Measurements from ENCODE around the gene C10orf67. TPM values are rescaled to one million over a fixed set of nuclear protein-coding genes. Genes with fewer than 3 reads are reported as not detected.

The C10orf67 gene
- total RNA-seq, 1 experiment from 2014 or later = 0.15 TPM

DNA sequence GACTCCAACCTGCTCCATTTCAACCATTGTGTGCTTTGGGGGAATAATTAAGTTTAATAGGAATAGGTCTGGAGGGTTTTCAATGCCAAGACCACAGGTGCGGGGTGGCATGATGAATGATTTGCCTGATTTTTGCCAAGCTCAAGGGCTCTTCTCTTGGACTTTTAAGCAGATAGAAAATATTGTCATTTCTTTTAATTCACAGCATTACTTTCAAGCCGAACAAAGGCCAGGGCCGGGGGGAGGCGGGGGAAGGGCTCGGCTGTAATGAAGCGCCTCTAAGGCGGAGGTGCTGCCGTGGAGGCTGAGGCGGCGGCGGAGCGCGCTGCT is 146.0 kb downstream of the C10orf67 start:
- Histone ChIP-seq H3K9me3 (ENCODE audit: low read length) (no peaks in the 10 kb centered on the region), H3K9ac (ENCODE audit: low read length) (no peak overlapping the region), H3K4me1 (ENCODE audit: insufficient read depth, low read length) (no peaks in the 10 kb centered on the region), H3K36me3 (ENCODE audit: low read depth, low read length) (no peaks in the 10 kb centered on the region), H3K9me2 (replicated peaks; ENCODE audit: low read length) (no peaks in the 10 kb centered on the region), H3K27me3 (ENCODE audit: low read length) (peaks cover 75% of the 10 kb centered on the region), H3K27ac (ENCODE audit: low read length) (no peak overlapping the region), H3K4me3 (ENCODE audit: low read length) (no peak overlapping the region), H4K20me1 (ENCODE audit: low read length) (no peaks in the 10 kb centered on the region), H3F3A (ENCODE audit: low read length, unreplicated experiment) (no peaks in the 10 kb centered on the region), H3K79me2 (ENCODE audit: low read length) (no peaks in the 10 kb centered on the region), H3K4me2 (ENCODE audit: low read length) (no peak overlapping the region), H2AFZ (ENCODE audit: low read length) (no peak overlapping the region)
- ChIA-PET CTCF (interaction anchor here (0.7 kb wide), 1 partner anchor 37 kb away, joined by 3 read pairs; no protein-coding TSS in a partner anchor), POLR2A (ENCODE audit: unreplicated experiment) (no interaction called here)
- intact Hi-C loops (cut with micrococcal nuclease) = no loop called here
- BruUV-seq (replicated peaks) = no TSS peak
- ATAC-seq = no peak
- TF ChIP-seq CTCF (conservative IDR thresholded peaks at IDR 0.05; ENCODE audit: low read depth, low read length) = no peak
- no peak for DNase-seq

DNA sequence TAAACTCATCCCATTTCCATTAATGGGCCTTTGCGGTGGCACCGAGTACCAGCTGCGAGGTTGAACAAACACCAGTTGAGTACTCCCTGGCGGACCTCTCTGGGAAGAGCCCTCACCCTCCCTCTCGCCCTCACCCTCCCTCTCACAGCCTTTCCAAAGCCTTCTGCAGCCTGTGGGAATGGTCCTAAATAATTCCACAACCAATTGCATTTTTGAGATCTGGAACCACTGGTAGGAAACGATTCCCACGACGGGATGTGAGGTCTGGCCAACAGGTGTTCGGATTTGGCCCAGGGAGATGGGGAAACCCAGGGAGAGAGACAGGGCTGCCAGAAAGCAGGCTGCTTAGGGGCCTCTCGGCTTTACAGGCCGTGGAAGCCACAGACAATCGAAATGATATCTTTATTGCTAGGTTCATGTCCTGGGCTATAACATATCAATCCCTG is 147.2 kb downstream of the C10orf67 start:
- H3K36me3 ChIP-seq (ENCODE audit: low read depth, low read length) = no peaks in the 10 kb centered on the region
- H3K4me1 ChIP-seq (ENCODE audit: insufficient read depth, low read length) = no peaks in the 10 kb centered on the region
- ATAC-seq (no peak), DNase-seq (no peak)
- intact Hi-C loops (cut with micrococcal nuclease) = no loop called here
- no peaks in the 10 kb centered on the region for H3K79me2 ChIP-seq (ENCODE audit: low read length)
- CTCF ChIA-PET = no interaction called here
- BruUV-seq (replicated peaks) = no TSS peak
- no peaks in the 10 kb centered on the region for H3K9me3 ChIP-seq (ENCODE audit: low read length)
- H3K27ac ChIP-seq (ENCODE audit: low read length) = no peak overlapping the region
- no peak overlapping the region for H2AFZ ChIP-seq (ENCODE audit: low read length)
- H3F3A ChIP-seq (ENCODE audit: low read length, unreplicated experiment) = no peaks in the 10 kb centered on the region
- H3K9ac ChIP-seq (ENCODE audit: low read length) = no peak overlapping the region
- TF ChIP-seq CTCF (conservative IDR thresholded peaks at IDR 0.05; ENCODE audit: low read depth, low read length) = no peak
- TF ChIP-seq EZH2 (IDR thresholded peaks at IDR 0.05; ENCODE audit: low read length, unreplicated experiment) = no peak
- no peak for TF ChIP-seq EZH2phosphoT487 (IDR thresholded peaks at IDR 0.05; ENCODE audit: borderline replicate concordance, low read length)
- no peaks in the 10 kb centered on the region for H3K9me2 ChIP-seq (replicated peaks; ENCODE audit: low read length)
- H3K4me3 ChIP-seq (ENCODE audit: low read length) = no peak overlapping the region
- POLR2A ChIA-PET (ENCODE audit: unreplicated experiment) = no interaction called here
- no peaks in the 10 kb centered on the region for H4K20me1 ChIP-seq (ENCODE audit: low read length)
- H3K4me2 ChIP-seq (ENCODE audit: low read length) = no peak overlapping the region
- H3K27me3 ChIP-seq (ENCODE audit: low read length) = peaks cover 63% of the 10 kb centered on the region

- peaks cover 58% of the 10 kb centered on the region for H3K27me3 ChIP-seq (ENCODE audit: low read length)
- BruUV-seq (replicated peaks) = no TSS peak
- no peaks in the 10 kb centered on the region for H4K20me1 ChIP-seq (ENCODE audit: low read length)
- no peaks in the 10 kb centered on the region for H3K79me2 ChIP-seq (ENCODE audit: low read length)
- H3K4me1 ChIP-seq (ENCODE audit: insufficient read depth, low read length) = no peaks in the 10 kb centered on the region
- no peak for ATAC-seq
- no peak overlapping the region for H3K4me3 ChIP-seq (ENCODE audit: low read length)
- H3K9me2 ChIP-seq (replicated peaks; ENCODE audit: low read length) = no peaks in the 10 kb centered on the region
- H3K9ac ChIP-seq (ENCODE audit: low read length) = no peak overlapping the region
- no peaks in the 10 kb centered on the region for H3F3A ChIP-seq (ENCODE audit: low read length, unreplicated experiment)
- intact Hi-C loops (cut with micrococcal nuclease) = no loop called here
- TF ChIP-seq CTCF (conservative IDR thresholded peaks at IDR 0.05; ENCODE audit: low read depth, low read length) = no peak
- TF ChIP-seq EZH2phosphoT487 (IDR thresholded peaks at IDR 0.05; ENCODE audit: borderline replicate concordance, low read length) = no peak
- TF ChIP-seq EZH2 (IDR thresholded peaks at IDR 0.05; ENCODE audit: low read length, unreplicated experiment) = no peak
- H2AFZ ChIP-seq (ENCODE audit: low read length) = no peak overlapping the region
- CTCF ChIA-PET = interaction anchor here (0.5 kb wide), 1 partner anchor 105 kb away, joined by 4 read pairs; no protein-coding TSS in a partner anchor
- POLR2A ChIA-PET (ENCODE audit: unreplicated experiment) = no interaction called here
- no peaks in the 10 kb centered on the region for H3K9me3 ChIP-seq (ENCODE audit: low read length)
- no peak overlapping the region for H3K27ac ChIP-seq (ENCODE audit: low read length)
- H3K36me3 ChIP-seq (ENCODE audit: low read depth, low read length) = no peaks in the 10 kb centered on the region
- no peak overlapping the region for H3K4me2 ChIP-seq (ENCODE audit: low read length)
- DNase-seq = no peak
Observed at GRCh38 chr10:23196915-23197314, 147.7 kb downstream of the C10orf67 start.
